ENCODE data around the gene OLIG2. TPM values are rescaled to one million over a fixed set of nuclear protein-coding genes. Genes with fewer than 3 reads are reported as not detected.

The OLIG2 gene
- total and polyA plus RNA-seq, 2 of the 4 experiments (the other 2 are of a cell fraction) = not detected

- H3K18ac ChIP-seq (ENCODE audit: low read depth, low read length) = no peak overlapping the region
- no peak overlapping the region for H4K8ac ChIP-seq (ENCODE audit: low read depth in 2 of 2, low read length in 2 of 2)
- in situ Hi-C loops (cut with MboI; ENCODE audit: low sequenced_read_pairs) = no loop called here
- no peaks in the 10 kb centered on the region for H3K9me3 ChIP-seq (ENCODE audit: control insufficient read depth, insufficient read depth, low read length)
- dilution Hi-C loops (cut with HindIII; ENCODE audit: low sequenced_read_pairs, unreplicated experiment) = no loop called here
- ChIA-PET POLR2A (ENCODE audit: unreplicated experiment) (no interaction called here), CTCF (no interaction called here)
- H2AK5ac ChIP-seq (ENCODE audit: low read depth, low read length) = no peak overlapping the region
- no CpG with 5 or more reads among the region's 3 CpGs for WGBS, 2 experiments (ENCODE audit: extremely low coverage in 2 of 2, insufficient read length in 1 of 2)
- no peak overlapping the region for H4K5ac ChIP-seq (ENCODE audit: low read depth, low read length)
- no peak overlapping the region for H3K56ac ChIP-seq (ENCODE audit: extremely low read depth, insufficient read depth, low read length)
- no peak overlapping the region for H3K4me3 ChIP-seq (ENCODE audit: insufficient read depth, low read depth, low read length)
- H3K9ac ChIP-seq (ENCODE audit: low read depth, low read length) = no peak overlapping the region
- DNase-seq = no peak
- H3K4me2 ChIP-seq (ENCODE audit: low read depth, low read length) = no peak overlapping the region
- no peak overlapping the region for H4K91ac ChIP-seq (ENCODE audit: insufficient read depth, low read depth, low read length)
- H3K9me1 ChIP-seq (ENCODE audit: insufficient read depth, low read length) = no peaks in the 10 kb centered on the region
- H2BK15ac ChIP-seq (ENCODE audit: low read depth, low read length) = no peak overlapping the region
- no peak overlapping the region for H2AFZ ChIP-seq (replicated peaks; ENCODE audit: low read length, poor library complexity)
- no peak overlapping the region for H3K27ac ChIP-seq (ENCODE audit: insufficient read depth, low read length)
- BruUV-seq (replicated peaks) = no TSS peak
- no peaks in the 10 kb centered on the region for H3K4me1 ChIP-seq (ENCODE audit: control insufficient read depth, insufficient read depth, low read length)
- H3K23ac ChIP-seq (ENCODE audit: low read depth, low read length) = no peak overlapping the region
- ATAC-seq (ENCODE audit: low read depth) = no peak
- intact Hi-C loops (cut with micrococcal nuclease) = no loop called here
- peaks cover 45% of the 10 kb centered on the region for H3K27me3 ChIP-seq (ENCODE audit: control insufficient read depth, insufficient read depth, low read length)
- no peak overlapping the region for H3K14ac ChIP-seq (replicated peaks; ENCODE audit: low read depth, low read length)
- H3K79me1 ChIP-seq (ENCODE audit: low read depth in 1 of 2, low read length in 2 of 2) = no peaks in the 10 kb centered on the region
- no peak overlapping the region for H3K4ac ChIP-seq (ENCODE audit: low read depth, low read length)
- H2BK20ac ChIP-seq (ENCODE audit: low read depth, low read length) = no peak overlapping the region
- TF ChIP-seq BHLHE40 (IDR thresholded peaks at IDR 0.05; ENCODE audit: low read depth, low read length) = no peak
- TF ChIP-seq POLR2A (IDR thresholded peaks at IDR 0.05; ENCODE audit: low read depth, low read length) = no peak
- TF ChIP-seq FOS (IDR thresholded peaks at IDR 0.05; ENCODE audit: low read depth, low read length) = no peak
- no peak for TF ChIP-seq MAZ (IDR thresholded peaks at IDR 0.05; ENCODE audit: borderline replicate concordance, low read depth, low read length)
- TF ChIP-seq CTCF (conservative IDR thresholded peaks at IDR 0.05; ENCODE audit: low read depth, low read length) = no peak
- no peak for TF ChIP-seq ELK1 (IDR thresholded peaks at IDR 0.05; ENCODE audit: borderline replicate concordance, low read depth, low read length)
- TF ChIP-seq CHD1 (IDR thresholded peaks at IDR 0.05; ENCODE audit: low read depth, low read length) = no peak
- no peak for TF ChIP-seq RCOR1 (IDR thresholded peaks at IDR 0.05; ENCODE audit: insufficient replicate concordance, low read length)
- no peak for TF ChIP-seq USF2 (IDR thresholded peaks at IDR 0.05; ENCODE audit: low read depth, low read length)
- TF ChIP-seq RAD21 (IDR thresholded peaks at IDR 0.05; ENCODE audit: low read length) = no peak
- TF ChIP-seq CEBPB (IDR thresholded peaks at IDR 0.05; ENCODE audit: low read depth, low read length) = no peak
- TF ChIP-seq MXI1 (IDR thresholded peaks at IDR 0.05; ENCODE audit: borderline replicate concordance, low read depth, low read length) = no peak
- no peak for TF ChIP-seq MAFK (IDR thresholded peaks at IDR 0.05; ENCODE audit: low read depth, low read length)
- TF ChIP-seq RFX5 (IDR thresholded peaks at IDR 0.05; ENCODE audit: low read depth, low read length) = no peak
- no peak for TF ChIP-seq SMC3 (IDR thresholded peaks at IDR 0.05; ENCODE audit: low read depth, low read length)
- no peak for TF ChIP-seq NFE2L2 (IDR thresholded peaks at IDR 0.05; ENCODE audit: low read depth, low read length)
- no peak overlapping the region for H2BK5ac ChIP-seq (ENCODE audit: low read depth, low read length, poor library complexity, severe bottlenecking)
- H4K20me1 ChIP-seq (ENCODE audit: insufficient read depth, low read length) = no peaks in the 10 kb centered on the region
- no peak overlapping the region for H2AK9ac ChIP-seq (replicated peaks; ENCODE audit: low read depth, low read length, poor library complexity)
- H2BK120ac ChIP-seq (ENCODE audit: low read depth, low read length) = no peak overlapping the region
- H3K36me3 ChIP-seq (ENCODE audit: control insufficient read depth, insufficient read depth, low read length) = no peaks in the 10 kb centered on the region
Measured at GRCh38 chr21:33015756-33016155, 10.0 kb upstream of the OLIG2 start.
